ENCODE measurements around the gene TNKS1BP1. TPM values are rescaled to one million over a fixed set of nuclear protein-coding genes. Genes with fewer than 3 reads are reported as not detected.

TNKS1BP1 gene
- polyA plus RNA-seq, 1 of the 3 experiments (the other 2 are of a cell fraction), result 43.3 TPM

- Histone ChIP-seq H3K9me3 (no peaks in the 10 kb centered on the region), H3K4me3 (ENCODE audit: low read depth in 2 of 2, low read length in 1 of 2) (no peak overlapping the region), H3K27ac (ENCODE audit: low read depth in 2 of 2, low read length in 1 of 2) (no peak overlapping the region), H3K36me3 (replicated peaks in 1 of 2; ENCODE audit: control insufficient read depth in 1 of 2, insufficient read depth in 2 of 2, low read length in 1 of 2) (peaks cover 0 to 4% of the 10 kb centered on the region in 2 experiments), H3K27me3 (ENCODE audit: insufficient read depth) (no peaks in the 10 kb centered on the region; the same call in 1 of the 2 replicates), H3K9me2 (no peaks in the 10 kb centered on the region), H3K9ac (no peak overlapping the region), H2AFZ (ENCODE audit: low read depth) (no peak overlapping the region), H3F3A (replicated peaks; ENCODE audit: insufficient read depth) (peaks cover 7% of the 10 kb centered on the region), H3K79me2 (ENCODE audit: insufficient read depth) (no peaks in the 10 kb centered on the region), H3K4me1 (ENCODE audit: control insufficient read depth in 1 of 2, insufficient read depth in 2 of 2, low read depth in 1 of 2, low read length in 1 of 2) (peaks cover 0 to 8% of the 10 kb centered on the region in 2 experiments; a peak in 1 of 4 replicates), H3K4me2 (no peak overlapping the region), H4K20me1 (ENCODE audit: insufficient read depth) (no peaks in the 10 kb centered on the region)
- TF ChIP-seq JUND (IDR thresholded peaks at IDR 0.05) (no peak), RFX5 (IDR thresholded peaks at IDR 0.05; ENCODE audit: low read length) (no peak), ZBTB33 (IDR thresholded peaks at IDR 0.05; ENCODE audit: borderline replicate concordance, low read depth) (no peak), SMC3 (IDR thresholded peaks at IDR 0.05; ENCODE audit: low read depth, low read length) (no peak), PBX3 (IDR thresholded peaks at IDR 0.05) (no peak), MAX (IDR thresholded peaks at IDR 0.05; ENCODE audit: low read depth) (no peak), CTCF (IDR thresholded peaks at IDR 0.05) (no peak), CHD2 (IDR thresholded peaks at IDR 0.05; ENCODE audit: low read length, partially characterized antibody) (no peak), MEF2A (IDR thresholded peaks at IDR 0.05; ENCODE audit: borderline replicate concordance, low read depth) (no peak), USF1 (IDR thresholded peaks at IDR 0.05; ENCODE audit: borderline replicate concordance, low read depth) (no peak), RCOR1 (IDR thresholded peaks at IDR 0.05; ENCODE audit: low read length) (no peak), RXRA (IDR thresholded peaks at IDR 0.05; ENCODE audit: borderline replicate concordance, low read depth) (no peak), FOSL2 (IDR thresholded peaks at IDR 0.05; ENCODE audit: borderline replicate concordance, low read depth) (no peak), EZH2phosphoT487 (IDR thresholded peaks at IDR 0.05; ENCODE audit: borderline replicate concordance, low read depth) (no peak), FOXJ3 (CRISPR knock-in tag; IDR thresholded peaks at IDR 0.05) (no peak), GATA2 (CRISPR knock-in tag; IDR thresholded peaks at IDR 0.05) (no peak)
- DNase-seq, result no peak
- ChIA-PET POLR2A (interaction anchor here (1.3 kb wide), 1 partner anchor 410 kb away, joined by 3 read pairs; no protein-coding TSS in a partner anchor), CTCF (interaction anchor here (1.0 to 10.0 kb wide), 12 partner anchors 9 to 468 kb away, joined by 3 to 491 read pairs (median 22); no protein-coding TSS in a partner anchor)
- WGBS (ENCODE audit: low lambda C conversion rate), result 77% methylated on average over 2 of the region's 2 CpGs
Measured at GRCh38 chr11:57251037-57251436, 73.7 kb downstream of the TNKS1BP1 start.

Other genes with a start within 250 kb of the TNKS1BP1 start
- gene LRRC55, start 143.0 kb downstream of the TNKS1BP1 start, polyA plus RNA-seq (2012; rRNA removed), result not detected in 2 replicates
- 0.03 and 0.15 TPM in 2 replicates for gene APLNR, start 87.7 kb downstream of the TNKS1BP1 start, polyA plus RNA-seq (2012; rRNA removed)
- gene SSRP1, start 10.9 kb upstream of the TNKS1BP1 start, polyA plus RNA-seq (2012; rRNA removed), result 122 and 137 TPM in 2 replicates
- gene P2RX3, start 13.4 kb upstream of the TNKS1BP1 start, polyA plus RNA-seq (2012; rRNA removed), result not detected in 2 replicates
- gene PRG3, start 56.2 kb upstream of the TNKS1BP1 start, polyA plus RNA-seq (2012; rRNA removed), result not detected in 2 replicates
- not detected in 2 replicates for gene PRG2, start 65.7 kb upstream of the TNKS1BP1 start, polyA plus RNA-seq (2012; rRNA removed)
- 4.1 and 4.7 TPM in 2 replicates for gene SLC43A3, start 102.2 kb upstream of the TNKS1BP1 start, polyA plus RNA-seq (2012; rRNA removed)
- gene RTN4RL2, start 135.6 kb upstream of the TNKS1BP1 start, polyA plus RNA-seq (2012; rRNA removed), result 0.08 and 0.30 TPM in 2 replicates
- gene SLC43A1, start 190.8 kb upstream of the TNKS1BP1 start, polyA plus RNA-seq (2012; rRNA removed), result 3.7 and 4.4 TPM in 2 replicates
- 179 and 189 TPM in 2 replicates for gene TIMM10, start 205.8 kb upstream of the TNKS1BP1 start, polyA plus RNA-seq (2012; rRNA removed)
- gene SMTNL1, start 212.6 kb upstream of the TNKS1BP1 start, polyA plus RNA-seq (2012; rRNA removed), result not detected in 2 replicates
- 65.9 and 77.0 TPM in 2 replicates for gene UBE2L6, start 242.7 kb upstream of the TNKS1BP1 start, polyA plus RNA-seq (2012; rRNA removed)